GM21786 (cell line): Measurements from ENCODE around the gene MAOA.
A peak's percentile ranks its signal among the peaks of the same experiment; 100 is the strongest.

Source experiments
- ATAC-seq: cut with Tn5 transposase; IDR thresholded peaks from one replicate; pipeline ENCODE4 v1.9.1; 2021; ENCODE audit not compliant: unreplicated experiment

The MAOA gene

DNA sequence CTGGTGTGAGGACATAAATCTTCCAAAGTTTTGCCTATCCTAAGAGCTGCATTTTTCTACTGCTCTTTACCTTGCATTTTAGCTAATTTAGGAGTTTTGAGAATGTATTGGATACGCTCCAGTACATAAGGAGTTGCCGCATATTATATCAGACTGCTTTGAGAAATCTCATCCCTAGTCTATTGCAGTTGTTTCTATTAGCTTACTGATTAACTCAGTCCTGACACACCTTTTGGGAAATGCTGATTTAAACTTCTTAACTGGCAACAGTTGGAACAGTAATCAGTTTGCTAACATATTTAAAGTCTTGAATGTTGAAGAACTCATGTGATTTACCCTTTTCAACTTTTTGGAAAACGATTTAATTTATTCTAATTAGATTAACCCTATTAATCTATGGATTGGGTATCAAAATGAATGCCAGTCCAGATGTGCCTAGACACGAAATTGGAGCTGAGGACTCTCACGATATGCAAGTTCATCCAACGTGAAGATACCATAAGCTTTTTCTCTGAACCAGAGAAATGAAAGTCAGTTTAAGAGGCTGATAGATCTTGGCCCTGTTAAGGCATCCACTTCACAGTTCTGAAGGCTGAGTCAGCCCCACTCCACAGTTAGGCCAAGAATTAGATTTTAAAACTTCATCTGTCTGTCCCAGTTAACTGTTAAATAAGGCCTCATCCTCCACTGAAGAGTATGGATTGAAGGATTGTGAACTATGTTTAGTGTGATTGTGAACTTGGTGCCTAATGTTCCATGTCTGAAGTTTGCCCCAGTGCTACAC lies 90.0 kb downstream of the MAOA start:
- ATAC-seq = no peak

DNA sequence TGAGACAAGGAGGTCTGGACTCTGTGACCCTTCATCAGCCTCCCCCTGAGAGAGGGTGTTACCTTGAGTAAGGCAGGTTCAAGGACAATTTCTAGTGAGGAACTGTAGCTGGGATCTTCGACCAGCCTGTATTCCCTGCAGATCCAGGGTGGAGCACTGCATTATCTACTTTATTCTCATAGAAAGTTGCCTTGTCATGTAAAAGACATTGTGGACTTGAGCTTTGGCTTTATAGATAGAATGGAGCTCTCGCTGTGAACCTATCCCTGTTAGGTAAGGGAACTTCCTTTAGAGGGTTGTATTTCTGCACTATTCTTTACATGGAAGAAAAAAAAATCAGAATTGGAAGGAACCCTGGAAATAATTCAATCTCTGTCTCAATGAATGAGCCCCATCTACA lies 91.4 kb downstream of the MAOA start:
- no peak for ATAC-seq

DNA sequence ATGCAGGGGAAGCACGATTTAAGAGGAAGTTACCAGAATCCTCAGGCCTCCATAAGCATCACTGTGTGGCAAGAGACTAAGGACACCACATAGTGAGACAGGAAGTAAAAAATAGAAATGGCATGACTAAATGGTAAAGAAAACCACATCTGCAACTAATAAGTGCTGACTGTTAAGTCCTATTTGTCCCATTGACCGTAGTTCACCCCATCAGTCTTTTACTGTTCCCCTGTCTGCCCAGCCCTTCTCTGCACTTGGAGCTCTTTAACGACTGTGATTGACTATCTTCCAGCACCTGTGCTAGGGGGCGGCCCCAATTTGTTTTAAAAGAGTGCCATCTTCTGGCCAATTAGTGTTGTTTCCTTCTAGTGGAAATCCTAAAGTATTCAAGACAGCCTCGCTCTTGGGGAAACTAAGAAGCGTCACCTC lies 94.2 kb downstream of the MAOA start:
- ATAC-seq = peak; percentile 84

DNA sequence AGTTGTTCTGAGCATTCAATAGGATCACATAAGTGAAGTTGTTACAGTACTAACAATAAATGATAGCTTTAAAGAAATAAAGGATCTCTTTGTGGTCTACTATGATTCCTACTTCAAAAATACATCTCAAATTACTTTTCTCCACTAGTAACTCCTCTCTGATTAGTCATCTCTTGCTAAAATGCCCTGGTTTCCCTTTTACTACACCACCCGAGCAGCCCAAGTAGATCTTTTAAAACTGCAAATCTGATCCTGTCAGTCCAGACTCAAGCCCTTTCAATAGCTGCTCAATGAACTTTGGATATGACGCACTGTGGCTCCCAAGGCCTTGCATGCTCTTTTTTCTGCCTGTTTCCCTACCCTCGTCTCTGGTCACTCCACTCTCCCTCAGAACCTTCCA lies 97.5 kb downstream of the MAOA start:
- ATAC-seq = no peak

DNA sequence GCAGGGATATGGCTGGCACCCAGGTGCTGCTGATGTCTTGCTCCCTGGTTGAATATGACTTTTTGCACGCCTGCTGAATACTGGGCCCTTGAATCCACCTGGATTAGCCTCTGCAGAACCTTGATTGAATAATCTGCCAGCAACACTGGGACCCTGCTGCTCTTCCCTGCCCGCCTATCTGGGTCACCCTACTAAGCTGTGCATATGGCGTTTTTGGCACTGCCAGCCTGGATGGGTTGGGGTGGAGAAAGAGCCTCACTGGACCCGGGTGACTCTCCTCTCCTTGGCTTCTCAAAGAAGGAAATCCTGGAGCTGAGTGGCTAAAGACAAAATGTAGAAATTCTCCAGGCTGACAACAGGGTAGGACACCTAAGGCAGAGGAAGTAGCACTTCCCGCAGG lies 100.0 kb downstream of the MAOA start:
- no peak for ATAC-seq

DNA sequence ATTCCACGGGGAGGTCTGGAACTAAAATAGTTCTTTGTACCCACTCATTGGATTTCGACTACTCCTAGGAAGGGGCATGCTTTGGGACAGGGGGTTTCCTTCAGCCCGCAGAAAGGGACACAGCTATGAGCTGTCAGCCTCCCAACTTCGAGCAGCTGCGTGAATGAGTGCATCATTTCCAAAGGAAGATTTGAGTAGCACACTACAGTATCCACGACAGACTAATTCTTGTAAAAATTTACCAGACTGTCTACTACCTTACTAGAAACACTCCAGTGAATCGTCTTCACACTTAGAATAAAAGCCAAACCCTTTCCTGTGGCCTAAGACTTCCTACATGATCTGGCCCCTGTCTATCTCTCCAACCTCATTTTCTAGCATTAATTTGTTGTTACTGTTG lies 101.9 kb downstream of the MAOA start:
- no peak for ATAC-seq

DNA sequence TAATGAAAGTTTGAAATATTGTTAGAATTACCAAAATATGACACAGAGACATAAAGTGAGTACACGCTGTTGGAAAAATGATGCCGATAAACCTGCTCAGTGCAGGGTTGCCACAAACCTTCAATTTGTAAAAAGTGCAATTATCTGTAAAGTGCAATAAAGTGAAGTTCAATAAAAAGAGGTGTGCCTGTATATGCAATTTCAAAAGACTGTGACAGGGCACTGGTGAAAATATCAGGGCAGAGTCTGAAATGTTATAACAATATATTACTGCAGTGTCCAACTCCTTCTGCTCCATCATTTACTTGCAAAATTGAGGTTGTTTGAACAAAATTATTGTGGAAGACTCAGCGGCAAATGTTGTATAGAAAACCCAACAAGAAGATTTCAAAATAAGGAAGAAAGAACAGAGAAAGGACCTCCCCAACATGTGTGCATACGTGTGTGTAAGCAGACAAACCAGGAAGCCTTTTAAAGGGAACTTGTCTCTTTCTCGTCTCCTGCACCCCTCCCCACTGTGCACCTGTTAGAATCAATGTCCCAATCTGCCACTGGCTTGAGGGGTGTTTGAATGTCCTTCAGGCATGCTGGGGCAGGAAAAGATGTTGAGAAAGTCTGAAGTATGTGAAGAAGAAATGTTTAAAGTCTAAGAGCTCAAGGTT lies 130.0 kb downstream of the MAOA start:
- ATAC-seq = no peak
